NCI-H2171 treated with DMSO at 0.1 percent for 48 hours (cell line): ENCODE measurements around the gene NRIP1.

ENCODE experiments used
- DNase-seq: peaks from one replicate; lab custom pipeline; 2025; lab: John Stamatoyannopoulos, UW

NRIP1 gene

GRCh38 chr21:15007716-15008296, 57.0 kb downstream of the NRIP1 start:
- DNase-seq: no peak

GRCh38 chr21:15006594-15007230, 58.1 kb downstream of the NRIP1 start:
- no peak for DNase-seq

- no peak for DNase-seq
Observed at GRCh38 chr21:15005391-15005790, 59.4 kb downstream of the NRIP1 start.

GRCh38 chr21:15004721-15005370, 60.0 kb downstream of the NRIP1 start:
- DNase-seq: no peak

GRCh38 chr21:15003463-15004135, 61.2 kb downstream of the NRIP1 start:
- DNase-seq: no peak

- DNase-seq: no peak
Observed at GRCh38 chr21:15001857-15002606, 62.8 kb downstream of the NRIP1 start.

GRCh38 chr21:15001113-15001512, 63.7 kb downstream of the NRIP1 start:
- no peak for DNase-seq

GRCh38 chr21:15000081-15000480, 64.7 kb downstream of the NRIP1 start:
- no peak for DNase-seq

GRCh38 chr21:14998784-14999183, 66.0 kb downstream of the NRIP1 start:
- DNase-seq: no peak

GRCh38 chr21:14998336-14998735, 66.5 kb downstream of the NRIP1 start:
- DNase-seq: no peak

- no peak for DNase-seq
Observed at GRCh38 chr21:14995695-14996490, 68.9 kb downstream of the NRIP1 start.

- no peak for DNase-seq
Observed at GRCh38 chr21:14995226-14995625, 69.6 kb downstream of the NRIP1 start.

- DNase-seq: no peak
Observed at GRCh38 chr21:14993115-14993514, 71.7 kb downstream of the NRIP1 start.

- no peak for DNase-seq
Observed at GRCh38 chr21:14991957-14992356, 72.8 kb downstream of the NRIP1 start.

GRCh38 chr21:14989359-14989758, 75.4 kb downstream of the NRIP1 start:
- DNase-seq: no peak

- DNase-seq: no peak
Observed at GRCh38 chr21:14988760-14989159, 76.0 kb downstream of the NRIP1 start.

GRCh38 chr21:14987370-14988170, 77.2 kb downstream of the NRIP1 start:
- DNase-seq: no peak

- no peak for DNase-seq
Observed at GRCh38 chr21:14985306-14985705, 79.5 kb downstream of the NRIP1 start.

- DNase-seq: no peak
Observed at GRCh38 chr21:14982336-14982735, 82.5 kb downstream of the NRIP1 start.

GRCh38 chr21:14981246-14981645, 83.6 kb downstream of the NRIP1 start:
- DNase-seq: no peak

GRCh38 chr21:14979264-14979663, 85.5 kb downstream of the NRIP1 start:
- no peak for DNase-seq
